HEK293T (cell line): Measurements from ENCODE around the gene TPD52L2.

Experiments
- CTCF ChIA-PET: fragments of 350-600 bp; formaldehyde crosslinking; extraction: SDS; loops from one replicate; lab custom pipeline; 2021; ENCODE audit warnings: antibody characterized with exemption, inconsistent platforms; lab: Yijun Ruan, JAX
- POLR2A ChIA-PET: fragments of 350-600 bp; formaldehyde crosslinking; extraction: SDS; loops from one replicate; lab custom pipeline; 2020; ENCODE audit warnings: antibody characterized with exemption, inconsistent platforms; lab: Yijun Ruan, JAX
- DNase-seq: peaks from one replicate; pipeline ENCODE4 v3.0.0; 2012; ENCODE audit warnings: mixed read lengths; ENCODE audit errors: extremely low spot score
- ARNT ChIP-seq: fragments of 450-650 bp; IDR thresholded peaks from 2 replicates; pipeline ENCODE4 v1.6.1; 2017; ENCODE audit warnings: mild to moderate bottlenecking
- BHLHE40 ChIP-seq: fragments of 450-650 bp; IDR thresholded peaks from 2 replicates; pipeline ENCODE4 v1.6.1; 2016; ENCODE audit warnings: mild to moderate bottlenecking, moderate library complexity, borderline replicate concordance
- CTBP1 ChIP-seq: fragments of 450-650 bp; IDR thresholded peaks from 2 replicates; pipeline ENCODE4 v1.6.1; 2016; ENCODE audit warnings: borderline replicate concordance
- ELF4 ChIP-seq: fragments of 450-650 bp; IDR thresholded peaks from 2 replicates; pipeline ENCODE4 v1.6.1; 2017; ENCODE audit warnings: antibody characterized with exemption
- FOXA1 ChIP-seq: fragments of 450-650 bp; IDR thresholded peaks from 2 replicates; pipeline ENCODE4 v1.6.1; 2016; ENCODE audit warnings: mild to moderate bottlenecking
- FOXK2 ChIP-seq: fragments of 450-650 bp; IDR thresholded peaks from 2 replicates; pipeline ENCODE4 v1.6.1; 2016; ENCODE audit warnings: mild to moderate bottlenecking
- FOXM1 ChIP-seq: fragments of 450-650 bp; IDR thresholded peaks from 2 replicates; pipeline ENCODE4 v1.6.1; 2017; ENCODE audit warnings: mild to moderate bottlenecking, borderline replicate concordance
- HDGF ChIP-seq: fragments of 450-650 bp; IDR thresholded peaks from 2 replicates; pipeline ENCODE4 v1.6.1; 2017; ENCODE audit warnings: antibody characterized with exemption, borderline replicate concordance
- L3MBTL2 ChIP-seq: fragments of 450-650 bp; conservative IDR thresholded peaks from 2 replicates; pipeline ENCODE4 v1.6.1; 2016; ENCODE audit warnings: mild to moderate bottlenecking
- LEF1 ChIP-seq: fragments of 450-650 bp; IDR thresholded peaks from 2 replicates; pipeline ENCODE4 v1.6.1; 2017; ENCODE audit warnings: mild to moderate bottlenecking, borderline replicate concordance
- NFRKB ChIP-seq: fragments of 450-650 bp; IDR thresholded peaks from 2 replicates; pipeline ENCODE4 v1.6.1; 2016; ENCODE audit warnings: mild to moderate bottlenecking, moderate library complexity
- SP1 ChIP-seq: fragments of 450-650 bp; IDR thresholded peaks from 2 replicates; pipeline ENCODE4 v1.6.1; 2017
- SUZ12 ChIP-seq: fragments of 450-650 bp; IDR thresholded peaks from 2 replicates; pipeline ENCODE4 v1.6.1; 2016; ENCODE audit warnings: mild to moderate bottlenecking
- TARDBP ChIP-seq: fragments of 450-650 bp; IDR thresholded peaks from 2 replicates; pipeline ENCODE4 v1.6.1; 2016
- ZNF384 ChIP-seq: fragments of 450-650 bp; IDR thresholded peaks from 2 replicates; pipeline ENCODE4 v1.6.1; 2016
- TF ChIP-seq, protein P1 (sequence below): fragments of 450-650 bp; IDR thresholded peaks from 2 replicates; pipeline ENCODE4 v1.6.1; 2016

Gene TPD52L2

DNA sequence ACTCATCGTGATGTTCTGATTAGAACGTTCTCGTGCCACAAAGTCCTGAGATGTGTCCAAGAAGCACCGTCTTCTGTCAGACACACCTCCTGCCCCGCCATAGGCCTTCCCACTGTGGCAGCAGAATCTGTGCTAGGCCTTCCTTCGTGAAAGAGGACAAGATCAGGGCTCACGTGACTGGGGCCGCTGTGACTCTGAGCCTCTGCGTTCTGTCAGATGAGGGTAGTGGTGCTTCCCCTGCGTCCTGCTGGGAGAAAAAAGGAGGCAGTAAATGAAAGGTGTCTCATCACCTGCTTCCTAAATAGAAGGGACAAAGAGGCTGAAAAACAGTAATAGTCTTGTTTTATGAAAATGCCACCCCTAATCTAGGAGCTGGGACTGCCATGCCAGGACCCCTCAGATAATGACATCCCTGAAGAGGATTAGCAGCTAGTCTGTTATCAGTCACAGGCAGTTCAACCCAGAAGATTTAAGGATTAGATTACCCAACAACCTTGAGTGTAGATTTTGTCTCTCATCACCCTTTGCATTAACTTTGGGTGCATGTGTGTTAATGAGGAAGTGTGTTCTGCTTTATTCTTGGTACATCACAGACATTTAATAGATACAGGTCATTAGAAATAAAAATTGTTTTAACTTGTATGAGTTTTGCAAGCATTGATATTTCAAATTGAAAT lies 34.0 kb downstream of the TPD52L2 start:
- ChIA-PET POLR2A (no interaction called here), CTCF (no interaction called here)
- no peak for DNase-seq
- TF ChIP-seq BHLHE40, result no peak
- no peak for TF ChIP-seq ZNF384
- TF ChIP-seq FOXK2, result no peak
- TF ChIP-seq SP1, result no peak
- TF ChIP-seq FOXM1, result no peak
- TF ChIP-seq LEF1, result no peak
- TF ChIP-seq, protein P1, sequence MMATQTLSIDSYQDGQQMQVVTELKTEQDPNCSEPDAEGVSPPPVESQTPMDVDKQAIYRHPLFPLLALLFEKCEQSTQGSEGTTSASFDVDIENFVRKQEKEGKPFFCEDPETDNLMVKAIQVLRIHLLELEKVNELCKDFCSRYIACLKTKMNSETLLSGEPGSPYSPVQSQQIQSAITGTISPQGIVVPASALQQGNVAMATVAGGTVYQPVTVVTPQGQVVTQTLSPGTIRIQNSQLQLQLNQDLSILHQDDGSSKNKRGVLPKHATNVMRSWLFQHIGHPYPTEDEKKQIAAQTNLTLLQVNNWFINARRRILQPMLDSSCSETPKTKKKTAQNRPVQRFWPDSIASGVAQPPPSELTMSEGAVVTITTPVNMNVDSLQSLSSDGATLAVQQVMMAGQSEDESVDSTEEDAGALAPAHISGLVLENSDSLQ, result no peak
- TF ChIP-seq ELF4, result no peak
- TF ChIP-seq ARNT, result no peak
- TF ChIP-seq TARDBP, result no peak
- TF ChIP-seq L3MBTL2, result no peak
- TF ChIP-seq SUZ12, result no peak
- TF ChIP-seq CTBP1, result no peak
- TF ChIP-seq FOXA1, result no peak
- TF ChIP-seq HDGF, result no peak
- no peak for TF ChIP-seq NFRKB

GRCh38 chr20:63900413-63900812 lies 35.3 kb downstream of the TPD52L2 start:
- no peak for TF ChIP-seq ARNT
- no peak for TF ChIP-seq SP1
- TF ChIP-seq LEF1, result no peak
- TF ChIP-seq TARDBP, result no peak
- no peak for TF ChIP-seq NFRKB
- TF ChIP-seq, protein P1, result no peak
- TF ChIP-seq HDGF, result no peak
- TF ChIP-seq SUZ12, result no peak
- no peak for TF ChIP-seq L3MBTL2
- POLR2A ChIA-PET, result no interaction called here
- CTCF ChIA-PET, result no interaction called here
- no peak for DNase-seq

DNA sequence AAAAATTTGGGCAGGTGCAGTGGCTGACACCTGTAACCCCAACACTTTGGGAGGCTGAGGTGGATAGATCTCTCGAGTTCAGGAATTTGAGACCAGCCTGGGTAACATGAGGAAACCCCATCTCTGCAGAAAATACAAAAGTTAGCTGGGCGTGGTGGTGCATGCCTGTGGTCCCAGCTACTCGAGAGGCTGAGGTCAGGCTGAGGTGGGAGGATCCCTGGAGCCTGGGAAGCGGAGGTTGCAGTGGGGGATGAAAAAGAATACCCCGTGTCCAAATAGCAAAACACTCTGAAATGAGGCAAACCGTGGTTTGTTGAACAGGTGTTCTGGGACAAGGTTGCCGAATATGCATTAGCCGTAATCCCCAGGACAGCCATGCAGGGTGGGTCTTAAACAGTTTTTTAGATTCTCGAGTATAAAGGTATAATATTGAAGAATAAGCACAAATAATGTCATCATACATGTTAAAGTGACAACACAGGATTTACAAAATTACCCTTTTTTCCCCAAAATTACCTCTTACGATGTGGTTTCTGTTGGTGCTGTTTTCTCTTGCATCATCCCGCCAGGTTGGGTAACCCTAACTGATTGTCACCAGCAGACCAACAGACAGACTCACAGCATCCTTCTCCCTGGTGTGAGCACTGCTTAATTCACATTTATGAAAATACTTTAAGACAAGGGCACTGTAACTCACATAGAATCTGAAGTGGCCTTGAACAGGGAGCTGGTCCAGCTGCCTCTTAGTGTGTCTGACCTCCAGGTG lies 38.9 kb downstream of the TPD52L2 start:
- ChIA-PET CTCF (no interaction called here), POLR2A (no interaction called here)
- TF ChIP-seq, protein P1, result no peak
- TF ChIP-seq SP1, result no peak
- no peak for TF ChIP-seq SUZ12
- DNase-seq, result no peak

DNA sequence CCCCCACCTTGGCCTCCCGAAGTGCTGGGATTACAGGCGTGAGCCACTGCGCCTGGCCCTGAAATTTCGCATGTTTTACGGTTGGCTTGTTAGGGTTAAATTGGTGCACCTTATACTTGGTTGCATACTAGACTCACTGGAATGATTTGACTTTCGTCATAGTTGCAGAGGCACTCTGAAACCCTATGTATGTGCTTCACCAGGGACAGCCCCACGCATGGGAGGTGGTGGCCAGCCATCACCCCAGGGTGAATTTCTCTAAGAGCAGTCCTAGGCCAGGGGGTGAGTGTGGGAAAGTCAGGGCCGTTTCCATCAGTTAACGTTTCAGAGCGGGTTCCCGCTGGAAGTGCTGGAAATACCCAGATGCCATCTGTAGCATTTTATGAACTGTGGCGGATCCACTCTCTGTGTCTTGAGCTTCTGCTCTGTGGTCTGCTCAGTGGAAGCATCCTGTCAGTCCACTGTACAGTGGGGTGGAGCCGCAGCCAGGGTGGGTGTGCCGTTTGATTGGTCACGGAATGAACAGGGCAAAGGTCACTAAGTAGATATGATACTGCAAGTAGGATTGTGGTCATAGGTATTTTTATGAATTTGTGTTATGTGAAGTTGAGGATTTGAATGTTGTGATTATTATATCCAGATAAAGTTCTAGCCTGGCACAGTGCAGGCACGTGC lies 43.1 kb downstream of the TPD52L2 start:
- ChIA-PET CTCF (interaction anchor here (0.6 kb wide), 2 partner anchors 49 to 89 kb away, joined by 3 to 4 read pairs; no protein-coding TSS in a partner anchor), POLR2A (no interaction called here)
- no peak for DNase-seq
- TF ChIP-seq HDGF (no peak), ZNF384 (no peak), FOXA1 (no peak), ARNT (no peak)

- ChIA-PET CTCF (no interaction called here), POLR2A (interaction anchor here (0.6 to 1.2 kb wide), 3 partner anchors 16 to 182 kb away, joined by 3 to 4 read pairs (median 3); partner anchors contain the start of gene UCKL1)
- no peak for DNase-seq
- TF ChIP-seq SP1, result no peak
- no peak for TF ChIP-seq FOXA1
- TF ChIP-seq HDGF, result no peak
- no peak for TF ChIP-seq FOXM1
- no peak for TF ChIP-seq L3MBTL2
- no peak for TF ChIP-seq ELF4
- TF ChIP-seq TARDBP, result no peak
- no peak for TF ChIP-seq FOXK2
- no peak for TF ChIP-seq CTBP1
- TF ChIP-seq ZNF384, result no peak
- TF ChIP-seq BHLHE40, result no peak
- TF ChIP-seq, protein P1, result no peak
- no peak for TF ChIP-seq LEF1
- TF ChIP-seq NFRKB, result no peak
- no peak for TF ChIP-seq ARNT
- no peak for TF ChIP-seq SUZ12
Measured at GRCh38 chr20:63911176-63911575, 46.1 kb downstream of the TPD52L2 start.

DNA sequence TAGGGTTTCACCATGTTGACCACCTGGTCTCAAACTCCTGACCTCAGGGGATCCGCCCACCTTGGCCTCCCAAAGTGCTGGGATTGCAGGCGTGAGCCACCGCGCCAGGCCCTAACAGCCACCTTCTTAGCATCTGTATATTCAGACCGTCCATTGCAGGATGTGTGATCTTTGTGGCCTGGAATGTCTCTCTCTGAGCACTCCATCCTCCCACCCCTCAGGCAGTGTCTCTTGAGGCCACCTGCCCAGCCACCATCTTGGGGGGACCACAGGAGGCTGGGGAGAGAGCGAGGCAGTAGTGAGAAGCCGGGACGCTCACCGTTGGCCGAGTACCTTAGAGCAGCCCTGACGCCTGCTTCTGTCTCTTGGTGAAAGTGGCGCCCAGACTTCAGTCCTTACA lies 48.7 kb downstream of the TPD52L2 start:
- TF ChIP-seq ARNT (no peak), ZNF384 (no peak), BHLHE40 (no peak), LEF1 (no peak), TARDBP (no peak), FOXK2 (no peak), L3MBTL2 (no peak), SP1 (no peak), FOXM1 (no peak), SUZ12 (no peak), ELF4 (no peak), FOXA1 (no peak)
- POLR2A ChIA-PET, result no interaction called here
- CTCF ChIA-PET, result no interaction called here
- DNase-seq, result no peak
